ENCODE measurements around the gene BCL3.

The BCL3 gene

GRCh38 chr19:44788971-44789370 lies 40.5 kb downstream of the BCL3 start:
- no peak for DNase-seq (ENCODE audit: low read depth in 2 of 2)

DNA sequence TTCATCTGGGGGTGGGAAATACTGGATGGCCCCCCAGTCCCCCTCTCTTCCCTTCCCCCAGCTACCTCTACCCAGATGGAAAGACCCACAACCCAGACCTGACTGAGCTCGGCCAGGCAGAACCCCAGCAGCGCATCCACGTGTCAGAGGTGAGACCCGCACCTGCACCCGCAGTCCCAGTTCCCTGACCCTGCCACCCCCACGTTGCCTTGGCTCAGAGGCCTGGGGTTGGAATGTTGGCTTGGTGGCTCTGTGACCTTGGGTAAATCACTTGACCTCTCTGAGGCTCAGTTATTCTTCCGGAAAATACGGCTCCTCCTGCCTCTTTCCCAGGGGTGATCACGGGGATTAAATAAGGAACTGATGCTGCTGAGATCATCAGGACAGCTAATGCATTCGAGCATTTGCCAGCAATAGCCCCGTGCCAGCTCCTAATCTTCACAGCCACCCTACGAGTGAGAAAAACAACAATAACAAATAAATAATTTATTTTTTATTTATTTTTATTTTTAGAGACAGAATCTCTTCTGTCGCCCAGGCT lies 41.5 kb downstream of the BCL3 start:
- no peak for DNase-seq (ENCODE audit: low read depth in 2 of 2)

GRCh38 chr19:44792281-44792680 lies 43.8 kb downstream of the BCL3 start:
- no peak for DNase-seq (ENCODE audit: low read depth in 2 of 2)

- no peak for DNase-seq (ENCODE audit: low read depth in 2 of 2)
These were observed 46.1 kb downstream of the BCL3 start for GRCh38 chr19:44794610-44795009.

DNA sequence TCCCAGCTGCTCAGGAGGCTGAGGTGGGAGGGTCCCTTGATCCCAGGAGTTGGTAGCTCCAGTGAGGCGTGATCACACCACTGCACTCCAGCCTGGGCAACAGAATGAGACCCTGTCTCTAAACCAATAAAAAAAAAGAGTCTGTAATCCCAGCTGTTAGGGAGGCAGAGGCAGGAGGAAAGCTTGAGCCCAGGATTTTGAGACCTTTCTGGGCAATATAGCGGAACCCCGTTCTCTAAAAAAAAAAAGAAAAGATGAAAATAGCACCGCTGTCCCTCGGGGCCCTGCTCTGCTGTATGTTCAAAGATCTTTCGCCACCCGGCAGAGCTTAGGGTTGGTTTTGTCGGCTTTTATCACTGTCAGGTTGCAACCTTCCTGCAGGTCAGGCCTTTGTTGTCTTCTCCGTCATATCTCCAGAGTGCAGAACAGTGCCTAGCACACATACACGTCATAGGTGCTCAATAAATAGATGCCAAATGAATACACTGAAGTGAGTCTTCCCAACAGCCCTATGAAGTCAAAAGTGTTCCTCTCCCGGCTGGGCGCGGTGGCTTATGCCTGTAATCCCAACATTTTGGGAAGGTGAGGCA lies 47.0 kb downstream of the BCL3 start:
- no peak for DNase-seq (ENCODE audit: low read depth in 2 of 2)

DNA sequence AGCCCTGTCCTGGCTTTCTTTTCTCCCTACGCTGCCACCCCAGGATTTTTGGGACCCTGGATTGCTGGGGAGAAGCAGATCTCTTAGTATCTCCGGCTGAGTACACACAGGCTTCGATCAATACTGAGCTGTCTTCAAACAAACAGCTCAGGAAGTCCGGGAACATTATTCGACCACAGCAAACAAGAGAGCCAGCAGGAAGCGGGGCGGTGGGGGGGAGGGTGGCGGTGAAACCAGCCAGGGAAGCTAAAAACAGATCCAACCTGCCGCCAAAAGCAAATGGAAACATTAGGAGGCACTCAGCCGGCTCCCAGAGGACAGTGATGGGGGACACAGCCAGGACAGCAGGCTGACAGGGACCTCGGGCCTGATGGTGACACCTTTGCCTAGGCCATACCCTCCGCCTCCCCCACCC lies 48.2 kb downstream of the BCL3 start:
- DNase-seq (ENCODE audit: low read depth in 2 of 2): no peak

DNA sequence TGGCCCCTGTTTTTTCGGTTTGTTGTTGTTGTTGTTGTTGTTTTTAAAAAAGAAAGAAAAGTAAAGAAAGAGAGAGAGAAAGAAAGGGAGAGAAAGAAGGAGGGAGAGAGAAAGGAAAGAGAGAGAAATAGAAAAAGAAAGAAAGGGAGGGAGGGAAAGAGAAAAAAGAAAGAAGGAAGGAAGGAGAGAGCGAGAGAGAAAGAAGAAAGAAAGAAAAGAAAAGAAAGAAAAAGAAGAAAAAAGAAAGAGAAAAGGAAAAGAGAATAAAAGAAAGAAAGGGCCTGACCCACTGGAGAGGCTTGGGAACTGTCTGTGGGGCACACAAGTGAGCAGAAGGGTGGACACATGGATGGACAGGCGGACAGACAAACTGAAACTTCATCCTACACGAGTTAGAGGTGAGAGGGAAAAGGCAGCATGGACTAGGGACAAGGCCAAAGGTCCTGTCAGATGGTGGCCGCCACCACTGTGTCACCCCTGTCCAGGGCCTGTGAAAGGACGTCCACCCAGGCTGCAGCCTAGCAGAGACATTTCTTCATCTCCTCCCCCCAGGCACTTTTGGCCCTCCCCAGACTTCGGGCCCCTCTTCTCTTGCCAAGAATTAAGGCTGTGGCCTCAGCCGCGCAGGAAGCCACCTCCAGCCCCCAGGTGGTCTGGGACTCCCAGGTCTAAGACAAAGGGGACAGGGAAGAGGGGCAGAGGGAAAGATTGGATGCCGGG lies 51.3 kb downstream of the BCL3 start:
- no peak for DNase-seq (ENCODE audit: low read depth in 2 of 2)

GRCh38 chr19:44800461-44800860 lies 52.0 kb downstream of the BCL3 start:
- DNase-seq (ENCODE audit: low read depth in 2 of 2): peak; percentile 64 to 66

DNA sequence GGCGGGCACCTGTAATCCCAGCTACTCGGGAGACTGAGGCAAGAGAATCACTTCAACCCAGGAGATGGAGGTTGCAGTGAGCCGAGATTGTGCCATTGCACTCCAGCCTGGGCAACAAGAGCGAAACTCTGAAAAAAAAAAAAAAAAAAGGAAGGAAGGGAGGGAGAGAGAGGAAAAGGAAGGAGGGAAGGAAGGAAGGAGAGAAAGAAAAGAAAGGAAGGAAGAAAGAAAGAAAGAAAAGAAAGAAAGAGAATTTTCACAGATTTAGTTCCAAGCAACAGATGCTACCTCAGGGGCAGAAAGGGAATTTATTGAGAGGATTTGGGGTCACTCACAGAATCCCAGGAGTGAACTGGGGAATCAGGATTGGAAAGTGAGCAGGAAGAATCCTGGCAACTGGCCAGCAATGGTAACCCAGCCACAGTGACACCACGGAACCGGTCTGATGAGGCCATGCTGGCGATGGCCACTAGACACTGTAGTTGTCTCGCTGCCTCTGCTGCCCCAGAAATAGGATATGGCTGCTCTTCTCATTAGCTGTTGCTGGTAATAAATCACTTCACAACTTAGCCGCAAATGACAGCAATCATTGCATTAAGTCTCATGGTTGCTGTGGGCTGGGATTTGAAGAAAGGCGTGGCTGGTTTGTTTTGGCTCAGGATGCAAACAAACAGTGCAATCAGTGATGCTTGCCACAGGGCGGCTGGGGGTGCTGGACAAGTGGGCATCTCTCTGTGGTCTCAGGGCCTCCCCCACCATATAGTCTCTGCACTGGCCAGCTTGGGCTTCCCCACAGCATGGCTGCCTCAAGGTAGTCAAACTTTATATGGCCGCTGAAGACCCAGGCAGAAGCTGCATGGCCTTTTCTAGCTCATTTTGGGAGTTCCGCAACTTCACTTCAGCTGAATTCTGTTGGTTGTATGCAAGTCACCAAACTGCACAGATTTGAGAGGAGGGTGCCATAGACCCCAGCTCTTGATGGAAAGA lies 55.2 kb downstream of the BCL3 start:
- no peak for DNase-seq (ENCODE audit: low read depth in 2 of 2)

- no peak for DNase-seq (ENCODE audit: low read depth in 2 of 2)
These were observed 57.8 kb downstream of the BCL3 start for GRCh38 chr19:44806291-44806690.

DNA sequence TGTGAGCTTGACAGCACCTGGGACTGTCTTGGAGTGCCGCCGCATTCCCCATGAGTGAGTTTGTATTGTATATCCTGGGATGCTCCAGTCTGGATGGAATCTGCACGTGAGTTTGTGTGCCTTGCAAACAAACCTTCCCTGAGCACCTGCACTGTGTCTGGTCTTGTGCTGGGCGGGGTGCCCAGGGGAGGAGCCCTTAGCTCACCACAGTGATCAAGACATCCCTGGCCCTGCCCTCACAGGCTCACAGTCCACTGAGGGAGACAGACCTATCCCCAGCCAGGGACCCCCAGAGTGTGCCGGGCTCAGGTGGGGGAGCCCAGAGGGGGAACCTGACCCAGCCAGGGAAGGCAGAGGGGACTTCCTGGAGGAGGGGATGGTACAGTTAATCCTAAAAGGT lies 58.7 kb downstream of the BCL3 start:
- DNase-seq (ENCODE audit: low read depth in 2 of 2): no peak

DNA sequence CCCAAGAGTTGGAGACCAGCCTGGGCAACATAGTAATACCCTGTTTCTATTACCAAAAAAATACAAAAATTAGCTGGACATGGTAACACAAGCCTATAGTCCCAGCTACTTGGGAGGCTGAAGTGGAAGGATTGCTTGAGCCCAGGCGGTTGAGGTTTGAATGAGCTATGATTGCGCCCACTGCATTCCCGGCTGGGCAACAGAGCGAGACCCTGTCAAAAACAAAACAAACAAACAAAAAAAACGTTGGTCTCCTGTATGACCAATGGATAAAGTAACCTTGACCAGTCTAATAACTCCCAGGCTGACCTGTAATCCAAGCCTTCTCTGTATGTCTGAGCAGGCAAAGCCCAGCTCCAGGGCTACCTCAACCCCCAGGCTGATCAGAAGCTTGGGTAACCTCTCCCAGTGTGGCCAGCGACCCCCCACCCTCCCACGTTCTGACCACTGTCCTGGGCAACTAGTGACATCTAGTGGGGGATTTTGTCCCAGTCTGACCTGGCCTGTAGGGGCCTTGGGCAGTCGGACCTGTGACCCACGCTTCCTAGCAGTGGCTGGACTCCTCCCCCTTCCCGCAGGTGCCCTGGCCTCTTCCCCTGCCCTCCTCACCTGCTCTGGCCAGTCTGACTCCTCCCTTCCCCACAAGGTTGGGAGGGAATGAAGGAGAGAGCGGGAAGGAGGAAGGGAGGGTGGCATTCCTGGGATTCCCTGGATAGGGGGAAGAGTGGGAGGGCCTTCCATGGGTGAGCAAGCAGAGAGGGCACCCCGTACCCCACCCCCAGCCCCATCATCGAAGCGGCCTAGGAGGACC lies 59.3 kb downstream of the BCL3 start:
- DNase-seq (ENCODE audit: low read depth in 2 of 2): no peak

- no peak for DNase-seq (ENCODE audit: low read depth in 2 of 2)
These were observed 60.2 kb downstream of the BCL3 start, which contains the start of gene BCAM for GRCh38 chr19:44808463-44809371. TSS of gene BCAM (plus strand) at chr19:44809103. CDS start at chr19:44809125, 22 bp downstream.
